ENCODE data around the gene SLC25A46. TPM values are rescaled to one million over a fixed set of nuclear protein-coding genes. Genes with fewer than 3 reads are reported as not detected.

The SLC25A46 gene
- total RNA-seq, 1 donor from 2014 or later, result 39.0 TPM

- Histone ChIP-seq H3K4me1 (peaks cover 4% of the 10 kb centered on the region), H3K27ac (no peak overlapping the region), H3K27me3 (no peaks in the 10 kb centered on the region), H3K36me3 (no peaks in the 10 kb centered on the region), H3K4me3 (no peak overlapping the region), H3K9me3 (no peaks in the 10 kb centered on the region)
- intact Hi-C loops (cut with DNase I), result no loop called here
- no peak for DNase-seq
- no peak for TF ChIP-seq CTCF (IDR thresholded peaks at IDR 0.05)
- ATAC-seq, result no peak
Measured at GRCh38 chr5:110809006-110809405, 70.2 kb downstream of the SLC25A46 start.

Other genes with a start within 250 kb of the SLC25A46 start
- gene TMEM232, start 12.3 kb upstream of the SLC25A46 start, total RNA-seq, result 3.6 TPM